GM19438 (cell line): ENCODE results near the gene ATP8B2.

Experiments used
- ATAC-seq: cut with Tn5 transposase; IDR thresholded peaks from one replicate; pipeline ENCODE4 v1.9.1; 2021; ENCODE audit warnings: low read depth; ENCODE audit not compliant: unreplicated experiment

ATP8B2 gene

DNA sequence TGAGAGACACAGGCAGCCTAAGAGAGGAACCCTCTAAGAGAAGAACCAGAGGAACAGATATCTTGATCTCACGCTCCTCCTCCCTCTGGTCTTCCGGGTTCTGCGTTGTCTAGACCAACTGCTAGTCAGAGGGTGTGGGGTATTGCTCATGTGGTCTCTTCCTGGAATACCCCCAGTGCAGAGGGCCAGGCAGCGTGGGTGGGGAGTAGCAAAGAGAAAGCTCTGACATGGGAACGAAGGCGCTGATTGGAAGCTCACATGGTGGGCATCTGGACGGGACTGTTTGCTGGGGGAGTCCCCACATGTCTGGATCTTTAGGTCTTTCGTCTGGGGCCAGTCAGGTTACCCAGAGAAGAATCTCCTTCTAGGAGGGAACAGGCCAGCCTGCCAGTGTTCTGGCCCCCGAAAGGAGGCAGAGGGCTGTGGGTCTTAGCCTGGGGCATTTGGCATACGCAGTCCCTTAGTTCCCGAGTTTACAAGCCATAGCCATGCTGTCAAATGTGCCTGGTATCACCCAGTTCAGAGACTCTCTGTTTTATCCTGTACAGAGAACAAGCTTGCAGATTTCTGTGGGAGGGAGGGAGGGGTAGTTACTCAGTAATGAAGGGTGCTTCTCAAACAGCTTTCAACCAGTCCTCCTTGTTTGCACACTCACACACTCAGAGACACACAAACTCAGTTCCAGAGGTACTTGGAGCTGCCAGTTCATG, 61.5 kb downstream of the ATP8B2 start:
- ATAC-seq: peak; percentile 78

- ATAC-seq: no peak
These were observed 65.9 kb downstream of the ATP8B2 start for GRCh38 chr1:154391086-154391770.

GRCh38 chr1:154398141-154398540, 72.8 kb downstream of the ATP8B2 start:
- ATAC-seq: no peak

DNA sequence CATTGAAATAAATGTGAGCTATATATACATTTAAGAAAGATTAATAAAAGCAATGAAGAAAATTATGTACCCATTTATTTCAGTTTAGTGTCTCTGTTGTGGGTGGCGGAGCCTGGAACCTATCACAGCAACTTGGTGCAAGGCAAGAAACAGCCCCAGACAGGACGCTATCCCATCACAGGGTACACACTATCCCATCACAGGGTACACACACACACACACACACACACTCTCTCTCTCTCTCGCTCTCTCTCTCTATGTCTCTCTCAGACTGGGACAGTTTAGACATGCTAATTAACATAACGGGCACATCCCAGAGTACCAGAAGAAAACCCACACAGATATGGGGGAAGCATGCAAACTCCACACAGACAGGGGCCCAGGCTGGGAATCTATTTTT, 73.4 kb downstream of the ATP8B2 start:
- ATAC-seq: no peak

- ATAC-seq: no peak
These were observed 75.1 kb downstream of the ATP8B2 start for GRCh38 chr1:154400381-154400801.
